BLaER1 treated with 17β-estradiol and CSF1 and Interleukin-3, amounts not matched to agents 10 nM and 100 nM (cell line): Measurements from ENCODE around the gene ARR3.
"Not testable (repeated sequence)": the region's sequence is repeated elsewhere in the genome, so short reads cannot be mapped to it uniquely, and the experiment has no call there.

Experiments
- H3K27ac ChIP-seq, 11 experiments: shearing (Covaris generic); formaldehyde crosslinking; 2 replicates each; pipeline ENCODE4 v1.8.1; 2022
- H3K27me3 ChIP-seq, 11 experiments: shearing (Covaris generic); formaldehyde crosslinking; 2 replicates each; pipeline ENCODE4 v1.8.1; 2022
- H3K36me3 ChIP-seq, 11 experiments: shearing (Covaris generic); formaldehyde crosslinking; 2 replicates each; pipeline ENCODE4 v1.8.1; 2022
- H3K4me1 ChIP-seq, 10 experiments: shearing (Covaris generic); formaldehyde crosslinking; 2 replicates each; pipeline ENCODE4 v1.8.1; 2022
- H3K4me2 ChIP-seq, 11 experiments: shearing (Covaris generic); formaldehyde crosslinking; 2 replicates each; pipeline ENCODE4 v1.8.1; 2022
- H3K4me3 ChIP-seq, 10 experiments: shearing (Covaris generic); formaldehyde crosslinking; 2 replicates each; pipeline ENCODE4 v1.8.1; 2022
- H3K9ac ChIP-seq, 11 experiments: shearing (Covaris generic); formaldehyde crosslinking; 2 replicates each; pipeline ENCODE4 v1.8.1; 2022
- H3K9me3 ChIP-seq, 11 experiments: shearing (Covaris generic); formaldehyde crosslinking; replicated peaks in 1 of 11; 2 replicates each; pipeline ENCODE4 v1.8.1; 2022
- H4K20me1 ChIP-seq, 11 experiments: shearing (Covaris generic); formaldehyde crosslinking; 2 replicates each; pipeline ENCODE4 v1.8.1; 2022
- Cebpa-rat ChIP-seq, 11 experiments: shearing (Covaris generic); IDR thresholded peaks; 2 replicates each; pipeline ENCODE4 v1.8.1; 2022

Gene ARR3

GRCh38 chrX:70262952-70263567 lies 5.1 kb upstream of the ARR3 start:
- Histone ChIP-seq H3K4me1 (no peaks in the 10 kb centered on the region), H4K20me1 (peaks cover 0 to 7% (median 0%) of the 10 kb centered on the region in 11 experiments; a peak in 5 of 22 replicates), H3K4me2 (no peak overlapping the region), H3K36me3 (no peaks in the 10 kb centered on the region), H3K27ac (no peak overlapping the region), H3K9ac (no peak overlapping the region), H3K4me3 (no peak overlapping the region), H3K27me3 (peaks cover 56 to 96% (median 88%) of the 10 kb centered on the region in 11 experiments), H3K9me3 (peaks cover 0 to 10% (median 0%) of the 10 kb centered on the region in 11 experiments; a peak in 4 of 22 replicates)
- TF ChIP-seq Cebpa-rat (IDR thresholded peaks at IDR 0.05), result no peak

GRCh38 chrX:70264784-70265183 lies 3.4 kb upstream of the ARR3 start:
- Histone ChIP-seq H3K4me1 (no peaks in the 10 kb centered on the region), H3K27me3 (peaks cover 52 to 100% (median 98%) of the 10 kb centered on the region in 11 experiments), H3K4me3 (no peak overlapping the region), H3K9me3 (peaks cover 0 to 10% (median 0%) of the 10 kb centered on the region in 11 experiments; a peak in 4 of 22 replicates), H3K9ac (no peak overlapping the region), H3K36me3 (no peaks in the 10 kb centered on the region), H3K4me2 (no peak overlapping the region), H3K27ac (no peak overlapping the region), H4K20me1 (peaks cover 0 to 5% (median 0%) of the 10 kb centered on the region in 11 experiments; a peak in 5 of 22 replicates)
- no peak for TF ChIP-seq Cebpa-rat (IDR thresholded peaks at IDR 0.05)

- H4K20me1 ChIP-seq, H3K9me3 ChIP-seq, H3K4me2 ChIP-seq, H3K36me3 ChIP-seq, H3K9ac ChIP-seq, H3K4me3 ChIP-seq, H3K27ac ChIP-seq, H3K4me1 ChIP-seq: not testable (repeated sequence)
- H3K27me3 ChIP-seq, result peaks cover 34 to 98% (median 86%) of the 10 kb centered on the region in 11 experiments
These were observed 5.9 kb downstream of the ARR3 start for GRCh38 chrX:70274029-70274428.

- Histone ChIP-seq H3K9me3 (peaks cover 0 to 13% (median 0%) of the 10 kb centered on the region in 11 experiments; a peak in 4 of 22 replicates), H3K4me2 (no peak overlapping the region), H3K4me1 (no peaks in the 10 kb centered on the region), H3K36me3 (peaks cover 0 to 14% (median 0%) of the 10 kb centered on the region in 11 experiments; a peak in 2 of 22 replicates), H3K9ac (no peak overlapping the region), H3K27me3 (peaks cover 36 to 99% (median 84%) of the 10 kb centered on the region in 11 experiments), H3K27ac (no peak overlapping the region), H3K4me3 (no peak overlapping the region), H4K20me1 (0 out of 22 replicates have a peak, but pooled peaks cover 0 to 2% (median 0%) of the 10 kb centered on the region in 11 experiments)
- TF ChIP-seq Cebpa-rat (IDR thresholded peaks at IDR 0.05), result no peak
These were observed 10.9 kb downstream of the ARR3 start for GRCh38 chrX:70279081-70279480.

- no peak overlapping the region for H3K4me3 ChIP-seq
- no peaks in the 10 kb centered on the region for H3K4me1 ChIP-seq
- peaks cover 0 to 13% (median 0%) of the 10 kb centered on the region in 11 experiments; a peak in 4 of 22 replicates for H3K9me3 ChIP-seq
- peaks cover 0 to 2% (median 0%) of the 10 kb centered on the region in 11 experiments; a peak in 1 of 22 replicates for H4K20me1 ChIP-seq
- H3K27ac ChIP-seq, result no peak overlapping the region
- no peak for TF ChIP-seq Cebpa-rat (IDR thresholded peaks at IDR 0.05)
- no peak overlapping the region for H3K4me2 ChIP-seq
- H3K9ac ChIP-seq, result no peak overlapping the region
- H3K36me3 ChIP-seq, result peaks cover 0 to 28% (median under 1%) of the 10 kb centered on the region in 11 experiments; a peak in 6 of 22 replicates
- H3K27me3 ChIP-seq, result peaks cover 40 to 99% (median 84%) of the 10 kb centered on the region in 11 experiments
These were observed 12.4 kb downstream of the ARR3 start for GRCh38 chrX:70280573-70280972.

GRCh38 chrX:70281951-70282350 lies 13.8 kb downstream of the ARR3 start, which contains the start of gene RAB41:
Gene RAB41 (plus strand): TSS chrX:70282172. CDS start chrX:70282218, 46 bp downstream.
- H3K27ac ChIP-seq, result no peak within 1 kb of the TSS
- no peak within 1 kb of the TSS for H3K4me3 ChIP-seq
- no peaks in the 10 kb centered on the region; a peak in 1 of 22 replicates for H4K20me1 ChIP-seq
- no peak within 1 kb of the TSS for H3K9ac ChIP-seq
- H3K27me3 ChIP-seq, result peaks cover 53 to 99% (median 91%) of the 10 kb centered on the region in 11 experiments
- peaks cover 0 to 13% (median 0%) of the 10 kb centered on the region in 11 experiments; a peak in 4 of 22 replicates for H3K9me3 ChIP-seq
- H3K4me1 ChIP-seq, result no peaks in the 10 kb centered on the region
- no peak within 1 kb of the TSS for H3K4me2 ChIP-seq
- TF ChIP-seq Cebpa-rat (IDR thresholded peaks at IDR 0.05), result no peak
- H3K36me3 ChIP-seq, result peaks cover 0 to 41% (median 14%) of the 10 kb centered on the region in 11 experiments; a peak in 15 of 22 replicates

GRCh38 chrX:70289168-70289792 lies 21.1 kb downstream of the ARR3 start:
- no peak for TF ChIP-seq Cebpa-rat (IDR thresholded peaks at IDR 0.05)
- H3K27ac ChIP-seq, result peak overlapping the region in 10 of 11 experiments; percentile 59 to 85 (median 76); a peak in 19 of 22 replicates

GRCh38 chrX:70289793-70290770 lies 21.9 kb downstream of the ARR3 start, which contains the start of the genes KIF4A and PDZD11:
Gene KIF4A (plus strand): TSS chrX:70290104. CDS start chrX:70290459, 355 bp downstream.
Gene PDZD11 (minus strand): TSS chrX:70289927. CDS start chrX:70289341, 586 bp downstream.
- H3K27ac ChIP-seq, result peak within 1 kb of the TSS in 10 of 11 experiments; percentile 59 to 85 (median 78); a peak in 20 of 22 replicates
- H3K4me1 ChIP-seq, result peaks cover 0 to 28% (median 19%) of the 10 kb centered on the region in 10 experiments; a peak in 14 of 20 replicates
- H3K9me3 ChIP-seq, result no peaks in the 10 kb centered on the region
- TF ChIP-seq Cebpa-rat (IDR thresholded peaks at IDR 0.05), result no peak
- peaks cover 0 to 4% (median 0%) of the 10 kb centered on the region in 11 experiments; a peak in 3 of 22 replicates for H4K20me1 ChIP-seq
- peaks cover 71 to 98% (median 93%) of the 10 kb centered on the region in 11 experiments for H3K27me3 ChIP-seq
- peak within 1 kb of the TSS; percentile 61 to 78 (median 72) for H3K4me3 ChIP-seq
- peak within 1 kb of the TSS; percentile 71 to 85 (median 82) for H3K9ac ChIP-seq
- H3K36me3 ChIP-seq, result peaks cover 4 to 55% (median 21%) of the 10 kb centered on the region in 11 experiments; a peak in 20 of 22 replicates
- H3K4me2 ChIP-seq, result peak within 1 kb of the TSS; percentile 61 to 79 (median 70)

More at GRCh38 chrX:70289168-70289792, 21.1 kb downstream of the ARR3 start:
- peak overlapping the region; percentile 61 to 78 (median 72) for H3K4me3 ChIP-seq
- peaks cover 0 to 47% (median 20%) of the 10 kb centered on the region in 11 experiments; a peak in 19 of 22 replicates for H3K36me3 ChIP-seq
- peaks cover 0 to 28% (median 19%) of the 10 kb centered on the region in 10 experiments; a peak in 14 of 20 replicates for H3K4me1 ChIP-seq
- H3K9ac ChIP-seq, result peak overlapping the region; percentile 71 to 85 (median 82)
- H3K9me3 ChIP-seq, result no peaks in the 10 kb centered on the region
- H4K20me1 ChIP-seq, result no peaks in the 10 kb centered on the region; a peak in 2 of 22 replicates
- peaks cover 78 to 98% (median 94%) of the 10 kb centered on the region in 11 experiments for H3K27me3 ChIP-seq
- peak overlapping the region; percentile 61 to 79 (median 69) for H3K4me2 ChIP-seq
